Activated T-cell treated with anti-CD3 and anti-CD28 coated beads, Interleukin-2, amount 50 U/mL, for 48 hours (primary cell): ENCODE results near the gene HYCC2.
"Not testable (repeated sequence)": the region's sequence is repeated elsewhere in the genome, so short reads cannot be mapped to it uniquely, and the experiment has no call there.

Experiments used
- DNase-seq, 2 experiments: peaks; one replicate each; pipeline ENCODE4 v3.0.0-alpha.2; 2020

The HYCC2 gene

DNA sequence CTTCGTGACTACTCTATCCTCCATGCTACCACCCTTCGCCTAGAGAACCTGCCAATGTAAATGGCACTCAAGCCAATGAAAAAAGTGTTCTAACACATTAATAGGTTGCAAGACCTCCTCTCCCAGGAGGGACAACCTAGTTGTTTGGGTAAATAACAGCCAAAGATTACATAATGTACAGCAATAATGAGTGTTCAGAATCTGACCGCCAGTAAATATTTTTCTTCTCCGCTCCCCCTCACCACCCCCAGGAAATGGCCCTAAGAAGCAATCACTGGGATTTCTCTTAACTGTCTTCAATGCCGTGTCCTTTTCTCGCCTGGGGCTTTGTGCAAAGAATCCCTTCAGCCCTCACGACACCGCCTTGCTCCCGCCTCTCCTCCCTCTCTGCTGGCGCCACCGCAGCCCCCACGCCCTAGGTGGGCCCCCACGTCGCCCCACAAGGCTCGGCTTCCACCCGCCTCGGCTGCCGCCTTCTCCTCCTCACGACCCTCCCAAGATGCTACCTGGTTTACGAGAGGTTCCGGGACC is 458 bp downstream of the HYCC2 start:
- DNase-seq, result no peak

DNA sequence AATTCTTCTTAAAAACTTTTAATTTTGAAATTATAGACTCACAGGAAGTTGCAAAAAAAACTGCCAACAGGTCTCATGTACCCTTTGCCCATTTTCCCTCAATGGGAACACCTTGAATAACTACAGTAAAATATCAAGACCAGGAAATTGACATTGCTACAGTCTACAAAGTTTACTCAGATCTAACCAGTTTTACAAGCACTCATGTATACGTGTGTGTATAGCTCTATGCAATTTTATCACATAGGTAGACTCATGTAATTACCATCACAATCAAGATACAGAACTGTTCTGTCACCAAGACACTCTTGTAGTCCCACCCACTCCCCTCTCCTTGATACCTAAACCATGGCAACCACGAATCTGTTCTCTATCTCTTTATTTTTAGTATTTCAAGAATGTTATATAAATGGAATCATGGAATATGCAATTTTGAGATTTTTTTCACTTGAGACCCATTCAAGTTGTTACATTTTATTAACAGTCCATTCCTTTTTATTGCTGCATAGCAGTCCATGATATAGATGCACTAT is 6.6 kb downstream of the HYCC2 start:
- no peak for DNase-seq

DNA sequence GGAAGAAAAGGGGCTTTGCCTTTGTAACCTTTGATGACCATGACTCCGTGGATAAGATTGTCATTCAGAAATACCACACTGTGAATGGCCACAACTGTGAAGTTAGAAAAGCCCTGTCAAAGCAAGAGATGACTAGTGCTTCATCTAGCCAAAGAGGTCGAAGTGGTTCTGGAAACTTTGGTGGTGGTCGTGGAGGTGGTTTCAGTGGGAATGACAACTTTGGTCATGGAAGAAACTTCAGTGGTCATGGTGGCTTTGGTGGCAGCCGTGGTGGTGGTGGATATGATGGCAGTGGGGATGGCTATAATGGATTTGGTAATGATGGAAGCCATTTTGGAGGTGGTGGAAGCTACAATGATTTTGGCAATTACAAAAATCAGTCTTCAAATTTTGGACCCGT is 8.0 kb downstream of the HYCC2 start:
- DNase-seq, result peak; percentile 86 to 88

DNA sequence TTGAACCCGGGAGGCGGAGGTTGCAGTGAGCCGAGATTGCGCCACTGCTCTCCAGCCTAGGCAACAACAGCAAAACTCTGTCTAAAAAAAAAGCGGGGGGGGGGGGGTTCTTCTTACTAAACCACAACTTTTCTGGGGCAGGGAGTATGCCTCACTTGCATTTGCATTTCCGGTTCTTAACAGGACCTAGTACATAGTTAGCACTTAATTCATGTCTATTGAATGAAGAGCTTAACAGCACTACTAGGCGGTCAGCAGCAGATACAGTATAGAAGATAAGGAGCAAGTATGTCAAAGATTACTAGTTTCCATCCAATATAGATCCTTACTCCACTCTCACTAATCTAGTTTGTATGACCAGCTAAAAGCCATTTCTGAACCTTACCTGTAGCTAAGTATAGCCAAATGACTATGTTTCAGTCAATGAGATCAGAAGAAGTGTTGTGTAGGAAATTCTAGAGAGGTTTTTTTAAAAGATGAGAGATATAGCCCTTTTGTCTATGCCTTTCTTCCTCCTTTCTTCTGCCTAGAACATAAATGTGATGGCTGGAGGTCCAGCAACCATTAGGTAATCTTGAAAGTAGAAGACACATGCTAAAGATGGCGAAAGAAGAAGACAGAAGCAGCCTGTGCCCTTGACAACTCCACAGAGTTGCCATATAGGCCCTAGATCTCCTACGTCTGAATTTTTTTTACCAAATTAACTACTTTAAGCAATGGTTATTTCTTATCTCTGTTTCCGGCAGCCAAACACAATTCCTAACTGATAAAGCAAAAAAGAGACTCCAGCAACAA is 11.3 kb downstream of the HYCC2 start:
- DNase-seq, result no peak

DNA sequence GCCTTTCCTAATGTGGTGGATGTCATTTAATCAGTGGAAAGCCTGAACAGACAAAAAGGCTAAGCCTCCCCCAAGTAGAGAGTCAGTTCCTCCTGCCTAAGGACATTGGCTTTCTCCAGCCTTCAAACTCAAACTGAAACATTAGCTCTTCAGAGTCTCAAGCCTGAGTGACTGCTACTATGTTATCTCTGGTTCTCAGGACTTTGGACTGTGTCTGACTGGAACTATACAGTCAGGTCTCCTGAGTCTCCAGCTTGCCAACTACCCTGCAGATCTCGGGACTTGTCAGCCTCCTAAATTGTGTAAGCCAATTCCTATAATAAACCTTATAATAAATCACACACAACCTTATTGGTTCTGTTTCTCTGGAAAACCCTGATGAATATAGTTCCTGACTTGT is 12.6 kb downstream of the HYCC2 start:
- no peak for DNase-seq

DNA sequence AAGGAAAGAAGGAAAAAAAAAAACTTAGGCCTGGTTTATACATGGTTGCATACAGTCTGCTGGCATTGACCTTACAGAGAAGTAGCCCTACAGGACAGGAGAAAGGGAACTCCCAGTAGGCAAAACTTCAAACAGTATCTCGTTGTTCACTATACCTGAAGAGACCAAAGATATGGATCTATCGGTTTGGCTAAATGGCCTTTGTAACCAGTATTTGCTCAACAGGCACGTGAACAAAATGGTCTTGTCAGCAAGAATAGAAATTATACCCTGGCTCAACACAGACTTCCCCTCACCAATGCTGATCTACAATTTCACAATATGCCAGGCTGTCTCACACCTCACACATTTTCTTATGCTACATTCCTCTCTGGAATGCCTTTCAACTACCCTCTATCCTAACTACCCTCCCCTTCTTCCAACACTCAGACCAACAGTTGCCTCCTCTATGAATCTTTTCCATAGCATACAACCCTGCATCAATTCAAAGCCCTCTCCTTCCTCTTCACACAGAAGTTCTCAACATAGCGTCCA is 13.7 kb downstream of the HYCC2 start:
- DNase-seq, result no peak

DNA sequence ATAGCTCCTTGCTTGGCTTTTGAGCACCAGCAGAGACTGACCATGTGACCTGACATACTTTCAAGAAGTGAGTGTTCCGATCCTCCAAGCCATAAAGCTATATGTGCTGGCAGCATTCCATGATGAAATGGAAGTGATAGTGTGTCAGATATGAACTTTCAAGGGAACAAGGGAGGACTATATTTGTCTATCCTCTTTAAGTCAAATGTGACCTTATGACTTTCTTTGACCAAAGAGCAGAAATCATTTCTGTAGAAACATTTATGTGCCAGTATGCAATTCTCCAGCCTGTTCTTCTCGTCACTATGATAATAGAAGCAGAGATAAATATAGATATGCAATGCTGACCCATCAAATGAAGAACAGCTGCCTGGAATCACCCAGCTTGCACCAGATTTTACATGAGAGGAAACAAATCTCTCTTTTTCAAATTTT is 14.4 kb downstream of the HYCC2 start:
- DNase-seq, result no peak

DNA sequence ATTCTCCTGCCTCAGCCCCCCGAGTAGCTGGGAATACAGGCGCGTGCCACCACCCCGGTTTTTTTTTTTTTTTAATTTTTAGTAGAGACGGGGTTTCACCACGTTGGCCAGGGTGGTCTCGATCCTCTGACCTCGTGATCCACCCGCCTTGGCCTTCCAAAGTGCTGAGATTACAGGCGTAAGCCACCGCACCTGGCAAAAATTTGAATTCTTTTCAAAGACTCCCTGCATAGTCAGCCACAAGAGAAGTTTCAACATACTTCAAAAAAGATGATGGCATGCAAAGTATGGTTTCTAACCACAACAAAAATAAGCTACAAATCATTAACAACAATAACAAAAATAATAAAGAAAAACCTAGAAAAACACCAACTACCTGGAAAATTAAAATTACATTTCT is 22.0 kb downstream of the HYCC2 start:
- DNase-seq, result no peak

DNA sequence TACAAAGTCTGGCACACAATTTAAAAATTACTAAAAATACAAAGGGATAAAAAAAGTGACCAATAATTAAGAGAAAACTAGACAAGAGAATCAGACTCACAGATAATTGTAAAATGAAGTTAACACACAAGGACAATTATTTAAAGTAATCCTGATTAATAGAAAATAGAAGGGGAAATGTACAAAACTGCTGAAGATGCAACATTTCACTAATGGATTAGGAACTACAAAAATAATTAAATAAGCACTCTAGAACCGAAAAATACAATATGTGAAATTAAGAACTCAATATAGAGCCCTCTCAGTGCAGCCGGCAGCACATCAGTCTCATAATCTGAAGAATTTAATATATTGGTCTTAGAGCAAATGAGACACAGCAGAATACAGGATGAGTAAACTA is 24.6 kb downstream of the HYCC2 start:
- DNase-seq, result no peak

DNA sequence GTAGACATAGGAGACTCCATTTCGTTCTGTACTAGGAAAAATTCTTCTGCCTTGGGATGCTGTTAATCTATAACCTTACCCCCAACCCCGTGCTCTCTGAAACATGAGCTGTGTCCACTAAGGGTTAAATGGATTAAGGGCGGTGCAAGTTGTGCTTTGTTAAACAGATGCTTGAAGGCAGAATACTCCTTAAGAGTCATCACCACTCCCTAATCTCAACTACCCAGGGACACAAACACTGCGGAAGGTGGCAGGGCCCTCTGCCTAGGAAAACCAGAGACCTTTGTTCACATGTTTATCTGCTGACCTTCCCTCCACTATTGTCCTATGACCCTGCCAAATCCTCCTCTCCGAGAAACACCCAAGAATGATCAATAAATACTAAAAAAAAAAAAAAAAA is 28.4 kb downstream of the HYCC2 start:
- DNase-seq, result not testable (repeated sequence)

DNA sequence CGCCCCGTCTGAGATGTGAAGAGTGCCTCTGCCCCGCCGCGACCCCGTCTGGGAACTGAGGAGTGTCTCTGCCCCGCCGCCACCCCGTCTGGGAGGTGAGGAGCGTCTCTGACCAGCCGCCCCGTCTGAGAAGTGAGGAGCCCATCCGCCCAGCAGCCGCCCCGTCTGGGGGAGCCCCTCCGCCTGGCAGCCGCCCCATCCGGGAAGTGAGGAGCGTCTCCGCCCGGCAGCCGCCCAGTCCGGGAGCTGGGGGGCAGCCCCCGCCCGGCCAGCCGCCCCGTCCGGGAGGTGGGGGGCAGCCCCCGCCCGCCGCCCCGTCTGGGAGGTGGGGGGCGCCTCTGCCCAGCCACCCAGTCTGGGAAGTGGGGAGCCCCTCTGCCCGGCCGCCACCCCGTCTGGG is 29.0 kb downstream of the HYCC2 start:
- not testable (repeated sequence) for DNase-seq

DNA sequence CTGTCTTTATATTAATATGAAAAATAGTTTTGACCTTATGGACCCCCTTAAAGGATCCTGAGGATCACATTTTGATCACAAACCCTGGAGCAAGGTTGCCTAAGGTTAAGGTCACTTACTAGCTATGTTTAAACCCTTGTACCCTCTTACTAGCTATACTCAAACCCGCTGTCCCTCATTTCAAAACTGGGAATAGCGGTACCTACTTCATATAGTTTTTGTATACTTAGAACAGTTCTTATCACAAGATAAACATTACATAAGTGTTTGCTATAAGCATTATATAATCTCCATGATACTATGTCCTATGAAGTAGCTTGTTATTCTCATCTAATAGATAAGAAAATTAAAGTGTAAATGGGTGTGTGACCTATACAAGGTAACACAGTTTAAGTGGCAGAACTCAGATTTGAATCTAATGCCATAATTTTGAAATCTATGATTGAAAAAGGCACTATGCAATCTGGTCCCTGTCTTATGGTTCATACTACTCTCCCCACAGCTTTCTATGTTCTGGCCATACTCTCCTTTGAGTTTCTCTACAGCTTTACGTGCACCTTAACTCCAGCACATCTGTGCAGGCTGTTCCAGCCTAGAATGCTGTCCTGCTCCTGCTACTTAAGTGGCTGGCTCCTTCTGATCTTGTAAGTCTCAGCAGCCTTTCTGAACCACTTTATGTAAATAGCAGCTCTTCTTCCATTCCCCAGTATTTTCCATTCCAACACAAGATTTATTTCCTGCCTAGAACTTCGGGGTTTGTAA is 30.4 kb downstream of the HYCC2 start:
- no peak for DNase-seq

DNA sequence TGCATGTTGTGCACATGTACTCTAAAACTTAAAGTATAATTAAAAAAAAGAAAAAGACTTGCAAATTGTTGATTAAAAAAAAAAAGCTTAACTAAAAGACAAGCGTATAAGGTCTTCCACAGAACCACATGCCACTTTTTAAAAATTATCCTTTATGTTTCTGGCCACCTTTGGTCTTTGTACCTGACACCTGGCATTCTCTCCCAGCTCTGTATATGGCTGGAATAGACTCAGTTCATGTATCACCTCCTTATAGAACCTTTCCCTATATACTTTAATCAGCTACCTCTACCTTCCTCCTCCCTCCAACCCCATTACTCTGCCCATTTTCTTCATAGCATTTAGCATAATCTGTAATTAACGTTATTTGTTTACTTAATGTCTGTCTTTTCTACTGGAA is 32.6 kb downstream of the HYCC2 start:
- no peak for DNase-seq

DNA sequence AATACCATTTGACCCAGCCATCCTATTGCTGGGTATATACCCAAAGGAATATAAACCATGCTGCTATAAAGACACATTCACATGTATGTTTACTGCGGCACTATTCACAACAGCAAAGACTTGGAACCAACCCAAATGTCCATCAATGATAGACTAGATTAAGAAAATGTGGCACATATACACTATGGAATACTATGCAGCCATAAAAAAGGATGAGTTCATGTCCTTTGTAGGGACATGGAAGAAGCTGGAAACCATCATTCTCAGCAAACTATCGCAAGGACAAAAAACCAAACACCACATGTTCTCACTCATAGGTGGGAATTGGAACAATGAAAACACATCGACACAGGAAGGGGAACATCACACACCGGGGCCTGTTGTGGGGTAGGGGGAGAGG is 33.1 kb downstream of the HYCC2 start:
- not testable (repeated sequence) for DNase-seq

DNA sequence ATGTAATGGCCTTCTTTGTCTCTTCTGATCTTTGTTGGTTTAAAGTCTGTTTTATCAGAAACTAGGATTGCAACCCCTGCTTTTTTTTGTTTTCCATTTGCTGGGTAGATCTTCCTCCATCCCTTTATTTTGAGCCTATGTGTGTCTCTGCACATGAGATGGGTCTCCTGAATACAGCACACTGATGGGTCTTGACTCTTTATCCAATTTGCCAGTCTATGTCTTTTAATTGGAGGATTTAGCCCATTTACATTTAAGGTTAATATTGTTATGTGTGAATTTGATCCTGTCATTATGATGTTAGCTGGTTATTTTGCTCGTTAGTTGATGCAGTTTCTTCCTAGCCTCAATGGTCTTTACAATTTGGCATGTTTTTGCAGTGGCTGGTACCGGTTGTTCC is 37.1 kb downstream of the HYCC2 start:
- DNase-seq, result not testable (repeated sequence)

DNA sequence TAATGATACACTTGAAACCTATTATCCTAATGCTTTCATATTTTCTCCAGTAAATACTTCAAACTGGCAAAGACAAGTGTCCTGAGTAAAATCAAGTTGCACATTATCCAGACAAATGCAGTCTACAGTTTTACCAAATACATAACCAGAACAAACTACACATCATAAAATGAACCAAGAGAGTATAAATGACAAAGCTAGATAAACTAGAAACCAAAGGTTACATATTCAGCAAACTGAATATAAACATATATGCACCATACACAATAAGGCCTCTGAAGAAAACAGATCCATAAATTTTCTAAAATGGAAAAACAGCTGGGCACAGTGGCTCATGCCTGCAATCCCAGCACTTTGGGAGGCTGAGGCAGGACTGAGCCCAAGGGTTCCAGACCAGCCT is 47.0 kb downstream of the HYCC2 start:
- no peak for DNase-seq

DNA sequence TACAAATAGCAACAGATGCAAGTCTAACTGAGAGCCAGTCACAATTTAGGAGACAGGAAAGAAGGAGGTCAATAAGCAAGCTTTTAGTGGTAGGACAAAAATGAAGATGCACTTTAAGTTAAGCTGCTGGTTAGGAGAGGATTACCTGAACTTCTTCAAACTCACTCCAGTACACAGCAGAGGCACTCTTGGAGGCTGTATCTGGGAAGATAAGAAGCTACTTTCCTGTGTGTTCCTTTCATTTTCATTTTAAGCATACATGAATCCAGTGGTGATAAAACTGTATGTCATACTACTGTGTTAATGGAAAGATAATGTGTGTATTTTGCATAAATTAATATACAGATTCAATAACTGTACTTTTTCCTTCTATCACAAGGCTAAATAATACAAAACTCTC is 49.6 kb downstream of the HYCC2 start:
- no peak for DNase-seq
